GM10847 (cell line): ENCODE measurements around the gene USP17L19.
"Not testable (repeated sequence)": the region's sequence is repeated elsewhere in the genome, so short reads cannot be mapped to it uniquely, and the experiment has no call there.

Source experiments
- POLR2A ChIP-seq: IDR thresholded peaks from 2 replicates; pipeline ENCODE4 v1.6.1; 2011; ENCODE audit not compliant: insufficient read length; ENCODE audit errors: extremely low read depth

USP17L19 gene, protein sequence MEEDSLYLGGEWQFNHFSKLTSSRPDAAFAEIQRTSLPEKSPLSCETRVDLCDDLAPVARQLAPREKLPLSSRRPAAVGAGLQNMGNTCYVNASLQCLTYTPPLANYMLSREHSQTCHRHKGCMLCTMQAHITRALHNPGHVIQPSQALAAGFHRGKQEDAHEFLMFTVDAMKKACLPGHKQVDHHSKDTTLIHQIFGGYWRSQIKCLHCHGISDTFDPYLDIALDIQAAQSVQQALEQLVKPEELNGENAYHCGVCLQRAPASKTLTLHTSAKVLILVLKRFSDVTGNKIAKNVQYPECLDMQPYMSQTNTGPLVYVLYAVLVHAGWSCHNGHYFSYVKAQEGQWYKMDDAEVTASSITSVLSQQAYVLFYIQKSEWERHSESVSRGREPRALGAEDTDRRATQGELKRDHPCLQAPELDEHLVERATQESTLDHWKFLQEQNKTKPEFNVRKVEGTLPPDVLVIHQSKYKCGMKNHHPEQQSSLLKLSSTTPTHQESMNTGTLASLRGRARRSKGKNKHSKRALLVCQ

DNA sequence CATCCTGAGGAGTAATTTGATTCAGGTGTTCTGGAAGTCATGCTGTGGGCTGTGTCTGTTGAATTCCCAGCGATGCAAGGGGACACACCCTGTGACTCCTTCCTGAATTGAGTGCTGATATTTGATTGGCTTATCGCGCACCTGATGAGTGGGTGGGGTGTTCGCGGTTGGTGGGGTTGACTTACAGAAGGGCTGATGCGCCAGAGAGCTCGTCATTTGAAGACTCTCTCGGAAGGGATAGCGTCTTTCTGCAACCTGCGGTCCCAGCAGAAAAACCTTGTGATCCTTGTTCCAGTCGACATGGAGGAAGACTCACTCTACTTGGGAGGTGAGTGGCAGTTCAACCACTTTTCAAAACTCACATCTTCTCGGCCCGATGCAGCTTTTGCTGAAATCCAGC lies at the start of gene USP17L19:
Gene USP17L19 (plus strand): TSS at position 301 of the 400 bp plus-strand sequence. CDS start 0 bp downstream, at position 301.
- not testable (repeated sequence) for TF ChIP-seq POLR2A

DNA sequence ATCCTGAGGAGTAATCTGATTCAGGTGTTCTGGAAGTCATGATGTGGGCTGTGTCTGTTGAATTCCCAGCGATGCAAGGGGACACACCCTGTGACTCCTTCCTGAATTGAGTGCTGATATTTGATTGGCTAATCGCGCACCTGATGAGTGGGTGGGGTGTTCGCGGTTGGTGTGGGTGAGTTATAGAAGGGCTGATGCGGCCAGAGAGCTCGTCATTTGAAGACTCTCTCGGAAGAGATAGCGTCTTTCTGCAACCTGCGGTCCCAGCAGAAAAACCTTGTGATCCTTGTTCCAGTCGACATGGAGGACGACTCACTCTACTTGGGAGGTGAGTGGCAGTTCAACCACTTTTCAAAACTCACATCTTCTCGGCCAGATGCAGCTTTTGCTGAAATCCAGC lies 42.8 kb upstream of the USP17L19 start, which contains the start of gene USP17L10:
Gene USP17L10 (plus strand): TSS at position 301 of the 400 bp plus-strand sequence. CDS start 0 bp downstream, at position 301.
- not testable (repeated sequence) for TF ChIP-seq POLR2A

DNA sequence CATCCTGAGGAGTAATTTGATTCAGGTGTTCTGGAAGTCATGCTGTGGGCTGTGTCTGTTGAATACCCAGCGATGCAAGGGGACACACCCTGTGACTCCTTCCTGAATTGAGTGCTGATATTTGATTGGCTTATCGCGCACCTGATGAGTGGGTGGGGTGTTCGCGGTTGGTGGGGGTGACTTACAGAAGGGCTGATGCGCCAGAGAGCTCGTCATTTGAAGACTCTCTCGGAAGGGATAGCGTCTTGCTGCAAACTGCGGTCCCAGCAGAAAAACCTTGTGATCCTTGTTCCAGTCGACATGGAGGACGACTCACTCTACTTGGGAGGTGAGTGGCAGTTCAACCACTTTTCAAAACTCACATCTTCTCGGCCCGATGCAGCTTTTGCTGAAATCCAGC lies 38.1 kb upstream of the USP17L19 start, which contains the start of gene USP17L11:
Gene USP17L11 (plus strand): TSS at position 301 of the 400 bp plus-strand sequence. CDS start 0 bp downstream, at position 301.
- not testable (repeated sequence) for TF ChIP-seq POLR2A

DNA sequence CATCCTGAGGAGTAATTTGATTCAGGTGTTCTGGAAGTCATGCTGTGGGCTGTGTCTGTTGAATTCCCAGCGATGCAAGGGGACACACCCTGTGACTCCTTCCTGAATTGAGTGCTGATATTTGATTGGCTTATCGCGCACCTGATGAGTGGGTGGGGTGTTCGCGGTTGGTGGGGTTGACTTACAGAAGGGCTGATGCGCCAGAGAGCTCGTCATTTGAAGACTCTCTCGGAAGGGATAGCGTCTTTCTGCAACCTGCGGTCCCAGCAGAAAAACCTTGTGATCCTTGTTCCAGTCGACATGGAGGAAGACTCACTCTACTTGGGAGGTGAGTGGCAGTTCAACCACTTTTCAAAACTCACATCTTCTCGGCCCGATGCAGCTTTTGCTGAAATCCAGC lies 33.3 kb upstream of the USP17L19 start, which contains the start of gene USP17L12:
Gene USP17L12 (plus strand): TSS at position 301 of the 400 bp plus-strand sequence. CDS start 0 bp downstream, at position 301.
- TF ChIP-seq POLR2A, result not testable (repeated sequence)

DNA sequence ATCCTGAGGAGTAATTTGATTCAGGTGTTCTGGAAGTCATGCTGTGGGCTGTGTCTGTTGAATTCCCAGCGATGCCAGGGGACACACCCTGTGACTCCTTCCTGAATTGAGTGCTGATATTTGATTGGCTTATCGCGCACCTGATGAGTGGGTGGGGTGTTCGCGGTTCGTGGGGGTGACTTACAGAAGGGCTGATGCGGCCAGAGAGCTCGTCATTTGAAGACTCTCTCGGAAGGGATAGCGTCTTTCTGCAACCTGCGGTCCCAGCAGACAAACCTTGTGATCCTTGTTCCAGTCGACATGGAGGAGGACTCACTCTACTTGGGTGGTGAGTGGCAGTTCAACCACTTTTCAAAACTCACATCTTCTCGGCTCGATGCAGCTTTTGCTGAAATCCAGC lies 28.6 kb upstream of the USP17L19 start, which contains the start of gene USP17L13:
Gene USP17L13 (plus strand): TSS at position 301 of the 400 bp plus-strand sequence. CDS start 0 bp downstream, at position 301.
- TF ChIP-seq POLR2A, result not testable (repeated sequence)

DNA sequence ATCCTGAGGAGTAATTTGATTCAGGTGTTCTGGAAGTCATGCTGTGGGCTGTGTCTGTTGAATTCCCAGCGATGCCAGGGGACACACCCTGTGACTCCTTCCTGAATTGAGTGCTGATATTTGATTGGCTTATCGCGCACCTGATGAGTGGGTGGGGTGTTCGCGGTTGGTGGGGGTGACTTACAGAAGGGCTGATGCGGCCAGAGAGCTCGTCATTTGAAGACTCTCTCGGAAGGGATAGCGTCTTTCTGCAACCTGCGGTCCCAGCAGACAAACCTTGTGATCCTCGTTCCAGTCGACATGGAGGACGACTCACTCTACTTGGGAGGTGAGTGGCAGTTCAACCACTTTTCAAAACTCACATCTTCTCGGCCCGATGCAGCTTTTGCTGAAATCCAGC lies 19.1 kb upstream of the USP17L19 start, which contains the start of gene USP17L15:
Gene USP17L15 (plus strand): TSS at position 301 of the 400 bp plus-strand sequence. CDS start 0 bp downstream, at position 301.
- not testable (repeated sequence) for TF ChIP-seq POLR2A

DNA sequence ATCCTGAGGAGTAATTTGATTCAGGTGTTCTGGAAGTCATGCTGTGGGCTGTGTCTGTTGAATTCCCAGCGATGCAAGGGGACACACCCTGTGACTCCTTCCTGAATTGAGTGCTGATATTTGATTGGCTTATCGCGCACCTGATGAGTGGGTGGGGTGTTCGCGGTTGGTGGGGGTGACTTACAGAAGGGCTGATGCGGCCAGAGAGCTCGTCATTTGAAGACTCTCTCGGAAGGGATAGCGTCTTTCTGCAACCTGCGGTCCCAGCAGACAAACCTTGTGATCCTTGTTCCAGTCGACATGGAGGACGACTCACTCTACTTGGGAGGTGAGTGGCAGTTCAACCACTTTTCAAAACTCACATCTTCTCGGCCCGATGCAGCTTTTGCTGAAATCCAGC lies 9.6 kb upstream of the USP17L19 start, which contains the start of gene USP17L17:
Gene USP17L17 (plus strand): TSS at position 301 of the 400 bp plus-strand sequence. CDS start 0 bp downstream, at position 301.
- TF ChIP-seq POLR2A, result not testable (repeated sequence)

DNA sequence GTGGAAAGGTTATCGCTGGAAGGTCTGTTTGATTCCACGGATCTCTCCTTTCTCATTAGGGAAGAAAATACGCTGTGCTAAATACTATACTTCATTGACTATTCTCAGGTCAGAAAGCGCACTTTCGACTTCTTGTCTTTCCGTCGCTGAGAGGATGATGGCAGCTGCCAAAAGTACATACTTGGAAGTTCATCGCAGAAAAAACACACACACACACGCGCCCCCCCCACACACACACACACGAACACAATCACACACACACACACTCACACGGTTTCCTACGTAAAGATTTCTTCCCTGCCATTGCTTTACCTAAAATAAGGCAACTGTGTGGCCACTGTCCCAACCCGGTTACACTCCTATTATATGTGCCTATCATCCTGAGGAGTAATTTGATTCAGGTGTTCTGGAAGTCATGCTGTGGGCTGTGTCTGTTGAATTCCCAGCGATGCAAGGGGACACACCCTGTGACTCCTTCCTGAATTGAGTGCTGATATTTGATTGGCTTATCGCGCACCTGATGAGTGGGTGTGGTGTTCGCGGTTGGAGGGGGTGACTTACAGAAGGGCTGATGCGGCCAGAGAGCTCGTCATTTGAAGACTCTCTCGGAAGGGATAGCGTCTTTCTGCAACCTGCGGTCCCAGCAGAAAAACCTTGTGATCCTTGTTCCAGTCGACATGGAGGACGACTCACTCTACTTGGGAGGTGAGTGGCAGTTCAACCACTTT lies 5.1 kb upstream of the USP17L19 start, which contains the start of gene USP17L18:
Gene USP17L18 (plus strand): TSS at position 678 of the 728 bp plus-strand sequence. CDS start 0 bp downstream, at position 678.
- TF ChIP-seq POLR2A, result not testable (repeated sequence)

DNA sequence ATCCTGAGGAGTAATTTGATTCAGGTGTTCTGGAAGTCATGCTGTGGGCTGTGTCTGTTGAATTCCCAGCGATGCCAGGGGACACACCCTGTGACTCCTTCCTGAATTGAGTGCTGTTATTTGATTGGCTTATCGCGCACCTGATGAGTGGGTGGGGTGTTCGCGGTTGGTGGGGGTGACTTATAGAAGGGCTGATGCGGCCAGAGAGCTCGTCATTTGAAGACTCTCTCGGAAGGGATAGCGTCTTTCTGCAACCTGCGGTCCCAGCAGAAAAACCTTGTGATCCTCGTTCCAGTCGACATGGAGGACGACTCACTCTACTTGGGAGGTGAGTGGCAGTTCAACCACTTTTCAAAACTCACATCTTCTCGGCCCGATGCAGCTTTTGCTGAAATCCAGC lies 4.6 kb downstream of the USP17L19 start, which contains the start of gene USP17L20:
Gene USP17L20 (plus strand): TSS at position 301 of the 400 bp plus-strand sequence. CDS start 0 bp downstream, at position 301.
- not testable (repeated sequence) for TF ChIP-seq POLR2A

DNA sequence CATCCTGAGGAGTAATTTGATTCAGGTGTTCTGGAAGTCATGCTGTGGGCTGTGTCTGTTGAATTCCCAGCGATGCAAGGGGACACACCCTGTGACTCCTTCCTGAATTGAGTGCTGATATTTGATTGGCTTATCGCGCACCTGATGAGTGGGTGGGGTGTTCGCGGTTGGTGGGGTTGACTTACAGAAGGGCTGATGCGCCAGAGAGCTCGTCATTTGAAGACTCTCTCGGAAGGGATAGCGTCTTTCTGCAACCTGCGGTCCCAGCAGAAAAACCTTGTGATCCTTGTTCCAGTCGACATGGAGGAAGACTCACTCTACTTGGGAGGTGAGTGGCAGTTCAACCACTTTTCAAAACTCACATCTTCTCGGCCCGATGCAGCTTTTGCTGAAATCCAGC lies 9.4 kb downstream of the USP17L19 start, which contains the start of gene USP17L21:
Gene USP17L21 (plus strand): TSS at position 301 of the 400 bp plus-strand sequence. CDS start 0 bp downstream, at position 301.
- TF ChIP-seq POLR2A, result not testable (repeated sequence)

DNA sequence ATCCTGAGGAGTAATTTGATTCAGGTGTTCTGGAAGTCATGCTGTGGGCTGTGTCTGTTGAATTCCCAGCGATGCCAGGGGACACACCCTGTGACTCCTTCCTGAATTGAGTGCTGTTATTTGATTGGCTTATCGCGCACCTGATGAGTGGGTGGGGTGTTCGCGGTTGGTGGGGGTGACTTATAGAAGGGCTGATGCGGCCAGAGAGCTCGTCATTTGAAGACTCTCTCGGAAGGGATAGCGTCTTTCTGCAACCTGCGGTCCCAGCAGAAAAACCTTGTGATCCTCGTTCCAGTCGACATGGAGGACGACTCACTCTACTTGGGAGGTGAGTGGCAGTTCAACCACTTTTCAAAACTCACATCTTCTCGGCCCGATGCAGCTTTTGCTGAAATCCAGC lies 14.1 kb downstream of the USP17L19 start, which contains the start of gene USP17L22:
Gene USP17L22 (plus strand): TSS at position 301 of the 400 bp plus-strand sequence. CDS start 0 bp downstream, at position 301.
- not testable (repeated sequence) for TF ChIP-seq POLR2A
